ENCODE results near the gene BST1. TPM values are rescaled to one million over a fixed set of nuclear protein-coding genes. Genes with fewer than 3 reads are reported as not detected.

The BST1 gene
- total and polyA plus RNA-seq, 2 of the 8 experiments (the other 6 are each of a cell fraction or from before 2014, with no cell fraction given), result 0.52 to 0.54 TPM

DNA sequence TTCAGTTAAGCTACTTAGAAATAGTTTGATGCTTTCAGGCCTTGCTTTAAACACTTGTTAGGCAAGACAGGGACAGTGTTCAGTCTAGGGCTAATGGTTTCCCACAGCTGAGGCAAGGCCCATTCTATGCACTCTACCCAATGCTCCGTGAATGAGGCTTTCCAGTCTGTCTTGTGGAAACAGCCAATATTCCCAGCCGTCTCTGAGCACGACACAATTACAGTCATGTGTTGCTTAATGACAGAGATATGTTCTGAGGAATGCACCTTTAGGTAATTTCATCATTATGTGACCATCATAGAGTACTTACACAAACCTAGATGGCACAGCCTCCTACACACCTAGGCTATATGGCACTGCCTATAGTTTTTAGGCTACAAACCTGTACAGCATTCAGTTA lies 30.8 kb upstream of the BST1 start:
- H3K79me1 ChIP-seq (ENCODE audit: low read depth, low read length), result no peaks in the 10 kb centered on the region
- ChIA-PET POLR2A (ENCODE audit: partially characterized antibody) (interaction anchor here (0.8 to 1.6 kb wide), 5 partner anchors 8 to 17 kb away, joined by 3 to 7 read pairs (median 4); partner anchors contain the start of genes FAM200B and FBXL5), CTCF (ENCODE audit: partially characterized antibody) (interaction anchor here (1.1 to 1.3 kb wide), 2 partner anchors 10 to 29 kb away, joined by 3 read pairs; no protein-coding TSS in a partner anchor)
- WGBS, 2 experiments (ENCODE audit: extremely low coverage in 1 of 2, insufficient coverage in 1 of 2, insufficient read length in 1 of 2, insufficient replicate concordance in 2 of 2, low coverage in 1 of 2, low lambda C conversion rate in 2 of 2, missing lambda C conversion rate in 1 of 2), result 92% methylated on average over 3 of the region's 3 CpGs; no CpG with 5 or more reads in 1 of the 2 experiments
- no peaks in the 10 kb centered on the region for H3K23me2 ChIP-seq (ENCODE audit: low read depth, low read length)
- H3K56ac ChIP-seq (replicated peaks; ENCODE audit: insufficient read length, low read depth, low read length), result no peak overlapping the region
- no peak overlapping the region for H2BK120ac ChIP-seq (replicated peaks; ENCODE audit: low read depth, low read length)
- no peak overlapping the region for H2BK5ac ChIP-seq (ENCODE audit: low read depth, low read length)
- H2AFZ ChIP-seq (ENCODE audit: low read length), result no peak overlapping the region
- no peak overlapping the region for H3K14ac ChIP-seq (ENCODE audit: insufficient read length)
- DNase-seq (ENCODE audit: low read depth in 1 of 2, low spot score in 2 of 2), result no peak
- H4K20me1 ChIP-seq (replicated peaks in 1 of 2; ENCODE audit: control insufficient read depth in 1 of 2, insufficient read depth in 2 of 2, low read length in 2 of 2), result peaks cover 0 to 3% of the 10 kb centered on the region in 2 experiments
- no peak overlapping the region for H2BK12ac ChIP-seq (ENCODE audit: low read depth, low read length)
- H3K27ac ChIP-seq (ENCODE audit: low read depth, low read length), result no peak overlapping the region
- H3K4me3 ChIP-seq (ENCODE audit: extremely low read depth in 1 of 4, insufficient read depth in 2 of 4, low read depth in 3 of 4, low read length in 4 of 4), result no peak overlapping the region
- H4K91ac ChIP-seq (replicated peaks; ENCODE audit: insufficient read length, low read length), result no peak overlapping the region
- H3K4me1 ChIP-seq (replicated peaks in 1 of 4; ENCODE audit: control insufficient read depth in 3 of 4, insufficient read depth in 4 of 4, low read length in 3 of 4), result no peaks in the 10 kb centered on the region
- no peak for TF ChIP-seq SIN3A (conservative IDR thresholded peaks at IDR 0.05 in 1 of 2, IDR thresholded peaks at IDR 0.05 in 1 of 2; ENCODE audit: low read depth in 1 of 2, low read length in 2 of 2)
- no peak for TF ChIP-seq KDM1A (IDR thresholded peaks at IDR 0.05; ENCODE audit: borderline replicate concordance, low read length)
- TF ChIP-seq NANOG (IDR thresholded peaks at IDR 0.05; ENCODE audit: insufficient read depth, low read depth, low read length, poor library complexity, severe bottlenecking), result no peak
- no peak for TF ChIP-seq KDM5A (IDR thresholded peaks at IDR 0.05; ENCODE audit: low read length)
- TF ChIP-seq SP2 (IDR thresholded peaks at IDR 0.05; ENCODE audit: low read length), result no peak
- no peak overlapping the region for H3K9ac ChIP-seq (replicated peaks in 1 of 4; ENCODE audit: extremely low read depth in 1 of 4, low read depth in 3 of 4, low read length in 3 of 4)
- H3K4ac ChIP-seq (replicated peaks; ENCODE audit: insufficient read length, low read depth, low read length), result no peak overlapping the region
- H4K8ac ChIP-seq (ENCODE audit: extremely low read depth, insufficient read depth, low read length), result no peak overlapping the region
- no peak for FAIRE-seq
- H3K18ac ChIP-seq (ENCODE audit: extremely low read depth, low read length), result no peak overlapping the region
- H3K23ac ChIP-seq (ENCODE audit: insufficient read length), result no peak overlapping the region
- peaks cover 0 to 52% of the 10 kb centered on the region in 2 experiments; a peak in 3 of 4 replicates for H3K79me2 ChIP-seq (ENCODE audit: control insufficient read depth in 1 of 2, insufficient read depth in 2 of 2, low read length in 2 of 2)
- no peak overlapping the region for H2AK5ac ChIP-seq (ENCODE audit: low read depth, low read length)
- no peaks in the 10 kb centered on the region for H3K9me3 ChIP-seq (ENCODE audit: insufficient read depth in 2 of 2, low read depth in 1 of 2, low read length in 1 of 2)
- no peak overlapping the region for H3K4me2 ChIP-seq (ENCODE audit: insufficient read depth in 1 of 2, low read depth in 2 of 2, low read length in 2 of 2)
- no peak overlapping the region for H2BK15ac ChIP-seq (ENCODE audit: low read length)
- H2BK20ac ChIP-seq (ENCODE audit: low read length), result no peak overlapping the region
- no peaks in the 10 kb centered on the region for H3K27me3 ChIP-seq (replicated peaks in 1 of 4; ENCODE audit: control insufficient read depth in 3 of 4, extremely low read depth in 1 of 4, insufficient read depth in 3 of 4, low read length in 3 of 4)
- peaks cover 0 to 21% (median 3%) of the 10 kb centered on the region in 4 experiments; a peak in 5 of 8 replicates for H3K36me3 ChIP-seq (ENCODE audit: control insufficient read depth in 2 of 4, insufficient read depth in 4 of 4, low read length in 3 of 4)
- no peak overlapping the region for H4K5ac ChIP-seq (ENCODE audit: insufficient read length, low read depth, low read length)
